GM12801 (cell line): ENCODE measurements around the gene RGCC.

Source experiments
- CTCF ChIP-seq: IDR thresholded peaks from one replicate; pipeline ENCODE4 v1.5.1; 2011; ENCODE audit warnings: control low read depth; ENCODE audit not compliant: insufficient read length; ENCODE audit errors: extremely low read depth

Gene RGCC

GRCh38 chr13:41434831-41435520 is 22.4 kb upstream of the RGCC start:
- TF ChIP-seq CTCF: no peak

GRCh38 chr13:41443969-41444368 is 13.4 kb upstream of the RGCC start:
- no peak for TF ChIP-seq CTCF

GRCh38 chr13:41452462-41452861 is 4.9 kb upstream of the RGCC start:
- no peak for TF ChIP-seq CTCF

- TF ChIP-seq CTCF: no peak
Observed at GRCh38 chr13:41453620-41454019, 3.7 kb upstream of the RGCC start.

- TF ChIP-seq CTCF: no peak
Observed at GRCh38 chr13:41454170-41454569, 3.2 kb upstream of the RGCC start.

- no peak for TF ChIP-seq CTCF
Observed at GRCh38 chr13:41455725-41456419, 1.5 kb upstream of the RGCC start.

GRCh38 chr13:41457589-41458186 is 338 bp downstream of the RGCC start:
- no peak for TF ChIP-seq CTCF
